H1 (cell line): ENCODE data around the gene ALK. TPM values are rescaled to one million over a fixed set of nuclear protein-coding genes. Genes with fewer than 3 reads are reported as not detected.

Source experiments
- CBX8 ChIP-seq: fragments of 300-800, 300-1000 bp; sonication (generic); IDR thresholded peaks from 2 replicates; pipeline ENCODE4 v1.7.1; 2016; ENCODE audit warnings: low read depth, low read length, borderline replicate concordance
- CTBP2 ChIP-seq: IDR thresholded peaks from 2 replicates; pipeline ENCODE4 v1.7.0; 2011; ENCODE audit warnings: borderline replicate concordance, mild to moderate bottlenecking, moderate library complexity, mixed read lengths, low read length; ENCODE audit not compliant: insufficient read depth, insufficient read length
- GTF2F1 ChIP-seq: IDR thresholded peaks from 2 replicates; pipeline ENCODE4 v1.6.1; 2012; ENCODE audit warnings: low read depth, low read length, improper control_type of control experiment, borderline replicate concordance
- KDM5A ChIP-seq: fragments of 200-600 bp; IDR thresholded peaks from 2 replicates; pipeline ENCODE4 v1.7.1; 2012; ENCODE audit warnings: mild to moderate bottlenecking, low read length, inconsistent platforms, mixed read lengths
- POLR2A ChIP-seq, 2 experiments: IDR thresholded peaks; 1 replicate in 1 of 2; 2 replicates in 1 of 2; pipeline ENCODE4 v1.6.1; 2011; ENCODE audit warnings: low read depth in 2 of 2, low read length in 2 of 2, mild to moderate bottlenecking in 2 of 2; ENCODE audit errors: control extremely low read depth in 1 of 2
- POLR2AphosphoS5 ChIP-seq: IDR thresholded peaks from 2 replicates; pipeline ENCODE4 v1.6.1; 2011; ENCODE audit warnings: low read depth, low read length
- SIRT6 ChIP-seq: IDR thresholded peaks from one replicate; pipeline ENCODE4 v1.7.1; 2012; ENCODE audit warnings: low read length, inconsistent platforms
- SRF ChIP-seq: IDR thresholded peaks from 2 replicates; pipeline ENCODE4 v1.6.1; 2011; ENCODE audit warnings: mild to moderate bottlenecking, low read depth, low read length, moderate library complexity
- SUZ12 ChIP-seq: fragments of 200-600 bp; sonication (generic); IDR thresholded peaks from 2 replicates; pipeline ENCODE4 v1.6.1; 2012; ENCODE audit warnings: mild to moderate bottlenecking, inconsistent platforms, low read length, moderate library complexity, mixed read lengths
- TBP ChIP-seq: IDR thresholded peaks from 2 replicates; pipeline ENCODE4 v1.6.1; 2011; ENCODE audit warnings: low read depth, low read length, improper control_type of control experiment
- YY1 ChIP-seq: IDR thresholded peaks from 2 replicates; pipeline ENCODE4 v1.6.1; 2011; ENCODE audit warnings: low read depth, mild to moderate bottlenecking, low read length
- polyA plus RNA-seq, 7 experiments: library from polyadenylated mRNA; depleted of rRNA in 3 of 7; stranded (reverse) in 5 of 7; unstranded in 2 of 7; fragments of >200 nt in 5 of 7; fragments of 200-250 nt in 2 of 7; gene quantifications; 1 replicate in 5 of 7; 2 replicates in 1 of 7; 4 replicates in 1 of 7; pipeline versions ENCODE4 v1.2.1 to v1.2.3, GENCODE V29; 2011 to 2013; ENCODE audit warnings: missing spikeins in 2 of 7, mixed read lengths in 2 of 7
- total RNA-seq: library from RNA; stranded (reverse); fragmentation: NEBNext Ultra II Directional; extraction: Animal tissue kit (Norgen Biotek cat#: 25700); gene quantifications from 2 replicates; pipeline ENCODE4 v1.2.1, GENCODE V29; 2021

ALK gene
- total and polyA plus RNA-seq, 2 of the 8 experiments (the other 6 are each of a cell fraction or from before 2014, with no cell fraction given), result 0.02 to 0.09 TPM

DNA sequence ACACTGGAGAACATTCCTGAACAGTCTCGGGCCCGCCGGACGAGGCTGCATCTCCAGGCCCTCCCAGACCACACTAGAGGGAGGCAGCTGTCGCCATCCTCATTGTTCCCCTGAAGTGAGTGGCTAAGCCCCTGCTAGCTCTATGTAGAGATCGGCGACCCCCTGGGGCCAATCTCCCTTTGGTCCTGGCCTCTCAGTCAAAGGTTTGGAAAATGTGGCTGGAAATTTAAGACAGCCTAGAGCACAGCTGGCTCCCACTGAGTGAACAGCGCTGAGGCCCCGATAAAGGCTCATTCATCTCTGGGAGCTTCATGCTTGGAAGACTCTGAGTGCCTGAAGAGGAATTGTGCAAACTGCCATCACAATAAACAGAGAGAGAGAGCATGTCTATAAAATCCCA is 445.9 kb downstream of the ALK start (continued):
- no peak for TF ChIP-seq TBP
- no peak for TF ChIP-seq CBX8
- no peak for TF ChIP-seq SUZ12
- TF ChIP-seq YY1, result no peak
- no peak for TF ChIP-seq POLR2A (IDR thresholded peaks at IDR 0.05; ENCODE audit: control extremely low read depth in 1 of 2, low read depth in 2 of 2, low read length in 2 of 2)
- no peak for TF ChIP-seq SIRT6
- no peak for TF ChIP-seq SRF
- TF ChIP-seq POLR2AphosphoS5, result no peak
- TF ChIP-seq GTF2F1, result no peak
- TF ChIP-seq KDM5A, result no peak
- no peak for TF ChIP-seq CTBP2
